ENCODE measurements around the gene ITM2C. TPM values are rescaled to one million over a fixed set of nuclear protein-coding genes. Genes with fewer than 3 reads are reported as not detected.
A peak's percentile ranks its signal among the peaks of the same experiment; 100 is the strongest.

Gene ITM2C
- total and polyA plus RNA-seq, 9 of the 15 experiments (the other 6 are each of a cell fraction or from before 2014, with no cell fraction given), result 0.49 to 58.8 (median 21.5) TPM

DNA sequence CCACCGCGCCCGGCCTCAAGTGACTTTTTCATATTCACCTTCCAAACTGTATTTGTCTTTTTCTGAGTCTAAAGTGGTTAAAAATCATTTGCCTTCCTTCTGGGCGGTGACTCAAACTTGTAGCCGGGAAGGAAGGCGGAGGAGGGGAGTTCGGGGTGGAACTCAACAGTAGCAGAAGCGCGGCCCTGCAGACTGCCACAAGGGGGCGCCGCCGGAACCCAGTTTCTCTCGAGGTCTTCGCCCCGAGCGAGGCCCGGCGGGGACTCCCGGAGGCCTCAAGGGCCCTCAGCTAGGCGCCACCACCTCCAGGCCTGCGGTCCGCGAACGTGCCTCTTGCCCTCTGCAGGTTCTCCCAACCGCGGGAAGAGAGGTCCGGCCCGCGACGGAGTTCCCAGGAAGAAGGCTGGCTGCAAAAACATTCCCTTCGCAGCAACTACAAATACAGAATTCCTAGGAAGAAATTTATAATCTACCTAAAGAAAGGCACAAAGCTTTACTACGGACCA is 16.8 kb upstream of the ITM2C start (continued):
- TF ChIP-seq, protein P1, sequence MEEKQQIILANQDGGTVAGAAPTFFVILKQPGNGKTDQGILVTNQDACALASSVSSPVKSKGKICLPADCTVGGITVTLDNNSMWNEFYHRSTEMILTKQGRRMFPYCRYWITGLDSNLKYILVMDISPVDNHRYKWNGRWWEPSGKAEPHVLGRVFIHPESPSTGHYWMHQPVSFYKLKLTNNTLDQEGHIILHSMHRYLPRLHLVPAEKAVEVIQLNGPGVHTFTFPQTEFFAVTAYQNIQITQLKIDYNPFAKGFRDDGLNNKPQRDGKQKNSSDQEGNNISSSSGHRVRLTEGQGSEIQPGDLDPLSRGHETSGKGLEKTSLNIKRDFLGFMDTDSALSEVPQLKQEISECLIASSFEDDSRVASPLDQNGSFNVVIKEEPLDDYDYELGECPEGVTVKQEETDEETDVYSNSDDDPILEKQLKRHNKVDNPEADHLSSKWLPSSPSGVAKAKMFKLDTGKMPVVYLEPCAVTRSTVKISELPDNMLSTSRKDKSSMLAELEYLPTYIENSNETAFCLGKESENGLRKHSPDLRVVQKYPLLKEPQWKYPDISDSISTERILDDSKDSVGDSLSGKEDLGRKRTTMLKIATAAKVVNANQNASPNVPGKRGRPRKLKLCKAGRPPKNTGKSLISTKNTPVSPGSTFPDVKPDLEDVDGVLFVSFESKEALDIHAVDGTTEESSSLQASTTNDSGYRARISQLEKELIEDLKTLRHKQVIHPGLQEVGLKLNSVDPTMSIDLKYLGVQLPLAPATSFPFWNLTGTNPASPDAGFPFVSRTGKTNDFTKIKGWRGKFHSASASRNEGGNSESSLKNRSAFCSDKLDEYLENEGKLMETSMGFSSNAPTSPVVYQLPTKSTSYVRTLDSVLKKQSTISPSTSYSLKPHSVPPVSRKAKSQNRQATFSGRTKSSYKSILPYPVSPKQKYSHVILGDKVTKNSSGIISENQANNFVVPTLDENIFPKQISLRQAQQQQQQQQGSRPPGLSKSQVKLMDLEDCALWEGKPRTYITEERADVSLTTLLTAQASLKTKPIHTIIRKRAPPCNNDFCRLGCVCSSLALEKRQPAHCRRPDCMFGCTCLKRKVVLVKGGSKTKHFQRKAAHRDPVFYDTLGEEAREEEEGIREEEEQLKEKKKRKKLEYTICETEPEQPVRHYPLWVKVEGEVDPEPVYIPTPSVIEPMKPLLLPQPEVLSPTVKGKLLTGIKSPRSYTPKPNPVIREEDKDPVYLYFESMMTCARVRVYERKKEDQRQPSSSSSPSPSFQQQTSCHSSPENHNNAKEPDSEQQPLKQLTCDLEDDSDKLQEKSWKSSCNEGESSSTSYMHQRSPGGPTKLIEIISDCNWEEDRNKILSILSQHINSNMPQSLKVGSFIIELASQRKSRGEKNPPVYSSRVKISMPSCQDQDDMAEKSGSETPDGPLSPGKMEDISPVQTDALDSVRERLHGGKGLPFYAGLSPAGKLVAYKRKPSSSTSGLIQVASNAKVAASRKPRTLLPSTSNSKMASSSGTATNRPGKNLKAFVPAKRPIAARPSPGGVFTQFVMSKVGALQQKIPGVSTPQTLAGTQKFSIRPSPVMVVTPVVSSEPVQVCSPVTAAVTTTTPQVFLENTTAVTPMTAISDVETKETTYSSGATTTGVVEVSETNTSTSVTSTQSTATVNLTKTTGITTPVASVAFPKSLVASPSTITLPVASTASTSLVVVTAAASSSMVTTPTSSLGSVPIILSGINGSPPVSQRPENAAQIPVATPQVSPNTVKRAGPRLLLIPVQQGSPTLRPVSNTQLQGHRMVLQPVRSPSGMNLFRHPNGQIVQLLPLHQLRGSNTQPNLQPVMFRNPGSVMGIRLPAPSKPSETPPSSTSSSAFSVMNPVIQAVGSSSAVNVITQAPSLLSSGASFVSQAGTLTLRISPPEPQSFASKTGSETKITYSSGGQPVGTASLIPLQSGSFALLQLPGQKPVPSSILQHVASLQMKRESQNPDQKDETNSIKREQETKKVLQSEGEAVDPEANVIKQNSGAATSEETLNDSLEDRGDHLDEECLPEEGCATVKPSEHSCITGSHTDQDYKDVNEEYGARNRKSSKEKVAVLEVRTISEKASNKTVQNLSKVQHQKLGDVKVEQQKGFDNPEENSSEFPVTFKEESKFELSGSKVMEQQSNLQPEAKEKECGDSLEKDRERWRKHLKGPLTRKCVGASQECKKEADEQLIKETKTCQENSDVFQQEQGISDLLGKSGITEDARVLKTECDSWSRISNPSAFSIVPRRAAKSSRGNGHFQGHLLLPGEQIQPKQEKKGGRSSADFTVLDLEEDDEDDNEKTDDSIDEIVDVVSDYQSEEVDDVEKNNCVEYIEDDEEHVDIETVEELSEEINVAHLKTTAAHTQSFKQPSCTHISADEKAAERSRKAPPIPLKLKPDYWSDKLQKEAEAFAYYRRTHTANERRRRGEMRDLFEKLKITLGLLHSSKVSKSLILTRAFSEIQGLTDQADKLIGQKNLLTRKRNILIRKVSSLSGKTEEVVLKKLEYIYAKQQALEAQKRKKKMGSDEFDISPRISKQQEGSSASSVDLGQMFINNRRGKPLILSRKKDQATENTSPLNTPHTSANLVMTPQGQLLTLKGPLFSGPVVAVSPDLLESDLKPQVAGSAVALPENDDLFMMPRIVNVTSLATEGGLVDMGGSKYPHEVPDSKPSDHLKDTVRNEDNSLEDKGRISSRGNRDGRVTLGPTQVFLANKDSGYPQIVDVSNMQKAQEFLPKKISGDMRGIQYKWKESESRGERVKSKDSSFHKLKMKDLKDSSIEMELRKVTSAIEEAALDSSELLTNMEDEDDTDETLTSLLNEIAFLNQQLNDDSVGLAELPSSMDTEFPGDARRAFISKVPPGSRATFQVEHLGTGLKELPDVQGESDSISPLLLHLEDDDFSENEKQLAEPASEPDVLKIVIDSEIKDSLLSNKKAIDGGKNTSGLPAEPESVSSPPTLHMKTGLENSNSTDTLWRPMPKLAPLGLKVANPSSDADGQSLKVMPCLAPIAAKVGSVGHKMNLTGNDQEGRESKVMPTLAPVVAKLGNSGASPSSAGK (IDR thresholded peaks at IDR 0.05), result 0 out of 2 replicates have a peak, but pooled peaks have one; percentile 17
- TF ChIP-seq ZNF778 (CRISPR knock-in tag; IDR thresholded peaks at IDR 0.05) (no peak), MYC (IDR thresholded peaks at IDR 0.05; ENCODE audit: low read depth, low read length) (no peak), MYC (CRISPR knock-in tag; IDR thresholded peaks at IDR 0.05; ENCODE audit: borderline replicate concordance, low read depth) (no peak), YY1 (IDR thresholded peaks at IDR 0.05; ENCODE audit: borderline replicate concordance in 1 of 3, control insufficient read depth in 1 of 3, extremely low read depth in 1 of 3, insufficient read depth in 3 of 3, insufficient read length in 1 of 3, insufficient replicate concordance in 2 of 3, low read depth in 1 of 3, low read length in 2 of 3) (peak in 1 of 3 experiments; percentile 15), MECOM (CRISPR knock-in tag; IDR thresholded peaks at IDR 0.05) (no peak)
